Measurements from ENCODE around the gene ATOX1. TPM values are rescaled to one million over a fixed set of nuclear protein-coding genes. Genes with fewer than 3 reads are reported as not detected.

ATOX1 gene
- total and polyA plus RNA-seq, 2 of the 13 experiments (the other 11 are each of a cell fraction or from before 2014, with no cell fraction given), result 62.4 to 124 TPM

- TF ChIP-seq ZNF614 (CRISPR knock-in tag; IDR thresholded peaks at IDR 0.05; ENCODE audit: borderline replicate concordance) (no peak), GABPA (IDR thresholded peaks at IDR 0.05; ENCODE audit: low read depth, low read length) (no peak), GABPA (CRISPR knock-in tag; IDR thresholded peaks at IDR 0.05; ENCODE audit: low read depth) (no peak), KDM5B (CRISPR knock-in tag; IDR thresholded peaks at IDR 0.05; ENCODE audit: borderline replicate concordance) (no peak), SYNCRIP (IDR thresholded peaks at IDR 0.05; ENCODE audit: insufficient read depth, low read depth, low read length) (no peak), ZNF253 (CRISPR knock-in tag; IDR thresholded peaks at IDR 0.05; ENCODE audit: borderline replicate concordance) (no peak), SOX5 (CRISPR knock-in tag; IDR thresholded peaks at IDR 0.05; ENCODE audit: borderline replicate concordance) (peak; percentile 86), SOX13 (IDR thresholded peaks at IDR 0.05) (no peak), SOX13 (CRISPR knock-in tag; conservative IDR thresholded peaks at IDR 0.05 in 1 of 2, IDR thresholded peaks at IDR 0.05 in 1 of 2) (peak in 1 of 2 experiments; percentile 90; a peak in 2 of 4 replicates), FOXK2 (IDR thresholded peaks at IDR 0.05) (no peak), JDP2 (CRISPR knock-in tag; IDR thresholded peaks at IDR 0.05; ENCODE audit: borderline replicate concordance) (no peak), PPARG (CRISPR knock-in tag; conservative IDR thresholded peaks at IDR 0.05) (peak; percentile 49), ZNF574 (CRISPR knock-in tag; IDR thresholded peaks at IDR 0.05) (no peak), SCMH1 (CRISPR knock-in tag; IDR thresholded peaks at IDR 0.05; ENCODE audit: borderline replicate concordance) (no peak), RARA (CRISPR knock-in tag; IDR thresholded peaks at IDR 0.05) (0 out of 2 replicates have a peak, but pooled peaks have one; percentile 14), ZNF850 (CRISPR knock-in tag; conservative IDR thresholded peaks at IDR 0.05) (no peak), ZNF564 (CRISPR knock-in tag; IDR thresholded peaks at IDR 0.05) (no peak), PAX8 (CRISPR knock-in tag; IDR thresholded peaks at IDR 0.05; ENCODE audit: borderline replicate concordance) (no peak), SMARCE1 (IDR thresholded peaks at IDR 0.05; ENCODE audit: borderline replicate concordance) (no peak), ZNF619 (CRISPR knock-in tag; IDR thresholded peaks at IDR 0.05) (no peak), ZNF274 (CRISPR knock-in tag; IDR thresholded peaks at IDR 0.05) (no peak), PHF21A (CRISPR knock-in tag; IDR thresholded peaks at IDR 0.05) (no peak), CEBPG (CRISPR knock-in tag; IDR thresholded peaks at IDR 0.05) (peak; percentile 33; the same call in 1 of the 2 replicates)
- TF ChIP-seq, protein P1, sequence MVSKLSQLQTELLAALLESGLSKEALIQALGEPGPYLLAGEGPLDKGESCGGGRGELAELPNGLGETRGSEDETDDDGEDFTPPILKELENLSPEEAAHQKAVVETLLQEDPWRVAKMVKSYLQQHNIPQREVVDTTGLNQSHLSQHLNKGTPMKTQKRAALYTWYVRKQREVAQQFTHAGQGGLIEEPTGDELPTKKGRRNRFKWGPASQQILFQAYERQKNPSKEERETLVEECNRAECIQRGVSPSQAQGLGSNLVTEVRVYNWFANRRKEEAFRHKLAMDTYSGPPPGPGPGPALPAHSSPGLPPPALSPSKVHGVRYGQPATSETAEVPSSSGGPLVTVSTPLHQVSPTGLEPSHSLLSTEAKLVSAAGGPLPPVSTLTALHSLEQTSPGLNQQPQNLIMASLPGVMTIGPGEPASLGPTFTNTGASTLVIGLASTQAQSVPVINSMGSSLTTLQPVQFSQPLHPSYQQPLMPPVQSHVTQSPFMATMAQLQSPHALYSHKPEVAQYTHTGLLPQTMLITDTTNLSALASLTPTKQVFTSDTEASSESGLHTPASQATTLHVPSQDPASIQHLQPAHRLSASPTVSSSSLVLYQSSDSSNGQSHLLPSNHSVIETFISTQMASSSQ (IDR thresholded peaks at IDR 0.05; ENCODE audit: low read depth), result peak; percentile 30; the same call in 1 of the 2 replicates
- TF ChIP-seq, protein P1 (CRISPR knock-in tag; IDR thresholded peaks at IDR 0.05; ENCODE audit: borderline replicate concordance), result 0 out of 2 replicates have a peak, but pooled peaks have one; percentile 19
- TF ChIP-seq, protein P2, sequence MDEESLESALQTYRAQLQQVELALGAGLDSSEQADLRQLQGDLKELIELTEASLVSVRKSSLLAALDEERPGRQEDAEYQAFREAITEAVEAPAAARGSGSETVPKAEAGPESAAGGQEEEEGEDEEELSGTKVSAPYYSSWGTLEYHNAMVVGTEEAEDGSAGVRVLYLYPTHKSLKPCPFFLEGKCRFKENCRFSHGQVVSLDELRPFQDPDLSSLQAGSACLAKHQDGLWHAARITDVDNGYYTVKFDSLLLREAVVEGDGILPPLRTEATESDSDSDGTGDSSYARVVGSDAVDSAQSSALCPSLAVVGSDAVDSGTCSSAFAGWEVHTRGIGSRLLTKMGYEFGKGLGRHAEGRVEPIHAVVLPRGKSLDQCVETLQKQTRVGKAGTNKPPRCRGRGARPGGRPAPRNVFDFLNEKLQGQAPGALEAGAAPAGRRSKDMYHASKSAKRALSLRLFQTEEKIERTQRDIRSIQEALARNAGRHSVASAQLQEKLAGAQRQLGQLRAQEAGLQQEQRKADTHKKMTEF (CRISPR knock-in tag; IDR thresholded peaks at IDR 0.05), result no peak
Measured at GRCh38 chr5:151703780-151704179, 54.7 kb downstream of the ATOX1 start (continued).

Data from HepG2 (cell line).